Neural cell (in vitro differentiated cells): ENCODE data around the gene APLNR. TPM values are rescaled to one million over a fixed set of nuclear protein-coding genes. Genes with fewer than 3 reads are reported as not detected.

Source experiments
- H2AFZ ChIP-seq: fragments of 200-600, 300-800 bp; sonication (generic), shearing (Covaris generic); 2 replicates; pipeline ENCODE4 v1.6.0; 2014; ENCODE audit warnings: low read depth, mild to moderate bottlenecking, antibody characterized with exemption, low read length, moderate library complexity
- H3F3A ChIP-seq: fragments of 200-600 bp; shearing (Covaris generic); 2 replicates; pipeline ENCODE4 v1.6.1; 2016; ENCODE audit warnings: mild to moderate bottlenecking, moderate library complexity, mixed read lengths, antibody characterized with exemption, low read length; ENCODE audit not compliant: insufficient read depth, poor library complexity, severe bottlenecking
- H3K27ac ChIP-seq: fragments of 200-600, 300-800 bp; sonication (generic), shearing (Covaris generic); 2 replicates; pipeline ENCODE4 v1.5.1; 2014; ENCODE audit warnings: mild to moderate bottlenecking, low read length, moderate library complexity
- H3K27me3 ChIP-seq: fragments of 300-800, 200-600 bp; sonication (generic), shearing (Covaris generic); 2 replicates; pipeline ENCODE4 v1.6.0; 2014; ENCODE audit warnings: mild to moderate bottlenecking, low read depth, low read length, moderate library complexity; ENCODE audit not compliant: insufficient read depth
- H3K36me3 ChIP-seq: fragments of 300-800, 200-600 bp; sonication (generic), shearing (Covaris generic); 2 replicates; pipeline ENCODE4 v1.5.1; 2014; ENCODE audit warnings: mild to moderate bottlenecking, antibody characterized with exemption, low read length, moderate library complexity; ENCODE audit not compliant: insufficient read depth
- H3K4me2 ChIP-seq: fragments of 300-800, 200-600 bp; sonication (generic), shearing (Covaris generic); 2 replicates; pipeline ENCODE4 v1.6.0; 2014; ENCODE audit warnings: mild to moderate bottlenecking, low read length
- H3K4me3 ChIP-seq: fragments of 300-800, 200-600 bp; sonication (generic), shearing (Covaris generic); 2 replicates; pipeline ENCODE4 v1.5.1; 2014; ENCODE audit warnings: mild to moderate bottlenecking, low read length, moderate library complexity
- H3K79me2 ChIP-seq: fragments of 200-600 bp; shearing (Covaris generic); replicated peaks from 2 replicates; pipeline ENCODE4 v1.6.0; 2014; ENCODE audit warnings: mild to moderate bottlenecking, low read length, moderate library complexity; ENCODE audit not compliant: insufficient read depth
- H3K9ac ChIP-seq: fragments of 300-800, 200-600 bp; sonication (generic), shearing (Covaris generic); 2 replicates; pipeline ENCODE4 v1.6.1; 2016; ENCODE audit warnings: mild to moderate bottlenecking, low read length, mixed read lengths
- H3K9me2 ChIP-seq: fragments of 200-600 bp; shearing (Covaris generic); 2 replicates; pipeline ENCODE4 v1.6.1; 2016; ENCODE audit warnings: mild to moderate bottlenecking, low read length, mixed read lengths; ENCODE audit not compliant: insufficient read depth
- H3K9me3 ChIP-seq: fragments of 200-600, 300-800 bp; sonication (generic), shearing (Covaris generic); 2 replicates; pipeline ENCODE4 v1.6.1; 2016; ENCODE audit warnings: mild to moderate bottlenecking, mixed run types, low read length, moderate library complexity, mixed read lengths
- H4K20me1 ChIP-seq: fragments of 200-600 bp; shearing (Covaris generic); 2 replicates; pipeline ENCODE4 v1.6.1; 2016; ENCODE audit warnings: mild to moderate bottlenecking, mixed run types; ENCODE audit not compliant: insufficient read depth
- EP300 ChIP-seq: fragments of 450-650 bp; conservative IDR thresholded peaks from 2 replicates; pipeline ENCODE4 v1.6.1; 2014; ENCODE audit warnings: antibody characterized with exemption, mild to moderate bottlenecking, moderate library complexity; ENCODE audit not compliant: poor library complexity, severe bottlenecking
- EZH2 ChIP-seq: fragments of 200-600, 300-800 bp; shearing (Covaris generic), sonication (generic); IDR thresholded peaks from 2 replicates; pipeline ENCODE4 v1.6.1; 2014; ENCODE audit warnings: antibody characterized with exemption, low read length, borderline replicate concordance, mild to moderate bottlenecking; ENCODE audit not compliant: insufficient read depth, poor library complexity, severe bottlenecking
- MXI1 ChIP-seq: fragments of 450-650 bp; conservative IDR thresholded peaks from 2 replicates; pipeline ENCODE4 v1.6.1; 2014; ENCODE audit warnings: antibody characterized with exemption, mild to moderate bottlenecking; ENCODE audit not compliant: poor library complexity, severe bottlenecking
- POLR2AphosphoS5 ChIP-seq: IDR thresholded peaks from 2 replicates; pipeline ENCODE4 v1.6.1; 2012
- RAD21 ChIP-seq: fragments of 450-650 bp; conservative IDR thresholded peaks from 2 replicates; pipeline ENCODE4 v1.6.1; 2014; ENCODE audit warnings: antibody characterized with exemption, mild to moderate bottlenecking, moderate library complexity
- SMC3 ChIP-seq: fragments of 450-650 bp; conservative IDR thresholded peaks from 2 replicates; pipeline ENCODE4 v1.6.1; 2014; ENCODE audit warnings: antibody characterized with exemption, mild to moderate bottlenecking, moderate library complexity; ENCODE audit not compliant: poor library complexity
- TAF1 ChIP-seq: IDR thresholded peaks from 2 replicates; pipeline ENCODE4 v1.6.1; 2012; ENCODE audit warnings: low read depth
- polyA plus RNA-seq: library from polyadenylated mRNA; depleted of rRNA; stranded (reverse); fragments of >200 nt; gene quantifications from 2 replicates; pipeline ENCODE4 v1.2.3, GENCODE V29; 2014
- TF ChIP-seq, protein P1 (sequence below): fragments of 450-650 bp; IDR thresholded peaks from 2 replicates; pipeline ENCODE4 v1.5.1; 2014; ENCODE audit warnings: antibody characterized with exemption, mild to moderate bottlenecking, moderate library complexity; ENCODE audit not compliant: poor library complexity, severe bottlenecking
- TF ChIP-seq, protein P2 (sequence below): IDR thresholded peaks from 2 replicates; pipeline ENCODE4 v1.6.1; 2012; ENCODE audit warnings: borderline replicate concordance

Gene APLNR
- polyA plus RNA-seq, 1 donor from 2014 or later = not detected

DNA sequence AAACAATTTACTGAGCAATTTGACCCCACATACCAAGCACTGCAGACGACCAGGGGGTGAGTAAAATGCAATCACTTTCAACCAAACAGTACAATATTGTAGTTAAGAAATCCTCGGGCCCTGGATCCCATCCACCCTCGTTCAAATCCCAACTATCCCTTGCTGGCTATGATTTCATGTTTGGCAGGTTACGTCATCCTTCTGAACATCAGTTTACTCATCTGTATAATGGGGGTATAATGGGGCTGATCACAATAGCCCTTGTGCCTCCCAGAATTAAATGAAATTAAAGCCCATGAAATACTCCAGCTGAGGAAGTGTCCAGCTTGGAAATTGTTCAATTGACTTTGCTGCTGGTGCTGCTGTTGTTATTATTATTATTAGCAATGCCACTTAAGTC lies 20.6 kb downstream of the APLNR start:
- no peak overlapping the region for H3K4me3 ChIP-seq
- H3K27ac ChIP-seq = no peak overlapping the region
- H3K79me2 ChIP-seq = no peaks in the 10 kb centered on the region
- H3K9ac ChIP-seq = no peak overlapping the region
- H3K9me3 ChIP-seq = no peaks in the 10 kb centered on the region
- H4K20me1 ChIP-seq = no peaks in the 10 kb centered on the region
- no peaks in the 10 kb centered on the region for H3F3A ChIP-seq
- H3K4me2 ChIP-seq = no peak overlapping the region
- H3K27me3 ChIP-seq = no peaks in the 10 kb centered on the region
- H3K36me3 ChIP-seq = no peaks in the 10 kb centered on the region
- no peaks in the 10 kb centered on the region for H3K9me2 ChIP-seq
- H2AFZ ChIP-seq = no peak overlapping the region
- TF ChIP-seq TAF1 = no peak
- TF ChIP-seq, protein P1, sequence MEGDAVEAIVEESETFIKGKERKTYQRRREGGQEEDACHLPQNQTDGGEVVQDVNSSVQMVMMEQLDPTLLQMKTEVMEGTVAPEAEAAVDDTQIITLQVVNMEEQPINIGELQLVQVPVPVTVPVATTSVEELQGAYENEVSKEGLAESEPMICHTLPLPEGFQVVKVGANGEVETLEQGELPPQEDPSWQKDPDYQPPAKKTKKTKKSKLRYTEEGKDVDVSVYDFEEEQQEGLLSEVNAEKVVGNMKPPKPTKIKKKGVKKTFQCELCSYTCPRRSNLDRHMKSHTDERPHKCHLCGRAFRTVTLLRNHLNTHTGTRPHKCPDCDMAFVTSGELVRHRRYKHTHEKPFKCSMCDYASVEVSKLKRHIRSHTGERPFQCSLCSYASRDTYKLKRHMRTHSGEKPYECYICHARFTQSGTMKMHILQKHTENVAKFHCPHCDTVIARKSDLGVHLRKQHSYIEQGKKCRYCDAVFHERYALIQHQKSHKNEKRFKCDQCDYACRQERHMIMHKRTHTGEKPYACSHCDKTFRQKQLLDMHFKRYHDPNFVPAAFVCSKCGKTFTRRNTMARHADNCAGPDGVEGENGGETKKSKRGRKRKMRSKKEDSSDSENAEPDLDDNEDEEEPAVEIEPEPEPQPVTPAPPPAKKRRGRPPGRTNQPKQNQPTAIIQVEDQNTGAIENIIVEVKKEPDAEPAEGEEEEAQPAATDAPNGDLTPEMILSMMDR = no peak
- no peak for TF ChIP-seq SMC3
- no peak for TF ChIP-seq EP300
- TF ChIP-seq MXI1 = no peak
- TF ChIP-seq RAD21 = no peak
- TF ChIP-seq POLR2AphosphoS5 = no peak
- no peak for TF ChIP-seq EZH2
- TF ChIP-seq, protein P2, sequence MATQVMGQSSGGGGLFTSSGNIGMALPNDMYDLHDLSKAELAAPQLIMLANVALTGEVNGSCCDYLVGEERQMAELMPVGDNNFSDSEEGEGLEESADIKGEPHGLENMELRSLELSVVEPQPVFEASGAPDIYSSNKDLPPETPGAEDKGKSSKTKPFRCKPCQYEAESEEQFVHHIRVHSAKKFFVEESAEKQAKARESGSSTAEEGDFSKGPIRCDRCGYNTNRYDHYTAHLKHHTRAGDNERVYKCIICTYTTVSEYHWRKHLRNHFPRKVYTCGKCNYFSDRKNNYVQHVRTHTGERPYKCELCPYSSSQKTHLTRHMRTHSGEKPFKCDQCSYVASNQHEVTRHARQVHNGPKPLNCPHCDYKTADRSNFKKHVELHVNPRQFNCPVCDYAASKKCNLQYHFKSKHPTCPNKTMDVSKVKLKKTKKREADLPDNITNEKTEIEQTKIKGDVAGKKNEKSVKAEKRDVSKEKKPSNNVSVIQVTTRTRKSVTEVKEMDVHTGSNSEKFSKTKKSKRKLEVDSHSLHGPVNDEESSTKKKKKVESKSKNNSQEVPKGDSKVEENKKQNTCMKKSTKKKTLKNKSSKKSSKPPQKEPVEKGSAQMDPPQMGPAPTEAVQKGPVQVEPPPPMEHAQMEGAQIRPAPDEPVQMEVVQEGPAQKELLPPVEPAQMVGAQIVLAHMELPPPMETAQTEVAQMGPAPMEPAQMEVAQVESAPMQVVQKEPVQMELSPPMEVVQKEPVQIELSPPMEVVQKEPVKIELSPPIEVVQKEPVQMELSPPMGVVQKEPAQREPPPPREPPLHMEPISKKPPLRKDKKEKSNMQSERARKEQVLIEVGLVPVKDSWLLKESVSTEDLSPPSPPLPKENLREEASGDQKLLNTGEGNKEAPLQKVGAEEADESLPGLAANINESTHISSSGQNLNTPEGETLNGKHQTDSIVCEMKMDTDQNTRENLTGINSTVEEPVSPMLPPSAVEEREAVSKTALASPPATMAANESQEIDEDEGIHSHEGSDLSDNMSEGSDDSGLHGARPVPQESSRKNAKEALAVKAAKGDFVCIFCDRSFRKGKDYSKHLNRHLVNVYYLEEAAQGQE = no peak

GRCh38 chr11:57214494-57214893 lies 22.6 kb downstream of the APLNR start:
- Histone ChIP-seq H2AFZ (peak overlapping the region; percentile 41), H3K9me2 (no peaks in the 10 kb centered on the region), H3K4me3 (no peak overlapping the region), H3K27me3 (no peaks in the 10 kb centered on the region), H3F3A (no peaks in the 10 kb centered on the region), H3K36me3 (no peaks in the 10 kb centered on the region), H3K27ac (peak overlapping the region; percentile 88), H3K9me3 (no peaks in the 10 kb centered on the region), H4K20me1 (no peaks in the 10 kb centered on the region), H3K9ac (peak overlapping the region; percentile 60), H3K4me2 (no peak overlapping the region), H3K79me2 (no peaks in the 10 kb centered on the region)
- TF ChIP-seq TAF1 (no peak), POLR2AphosphoS5 (no peak), SMC3 (no peak), MXI1 (no peak), EZH2 (no peak), EP300 (no peak), RAD21 (no peak)
- TF ChIP-seq, protein P2 = no peak
- TF ChIP-seq, protein P1 = no peak
